UCSD-AML1 (cell line): ENCODE results near the gene TTYH1.
"Not testable (repeated sequence)": the region's sequence is repeated elsewhere in the genome, so short reads cannot be mapped to it uniquely, and the experiment has no call there.

ENCODE experiments used
- DNase-seq: peaks from one replicate; lab custom pipeline; 2025; ENCODE audit not compliant: unreplicated experiment; lab: John Stamatoyannopoulos, UW

Gene TTYH1

DNA sequence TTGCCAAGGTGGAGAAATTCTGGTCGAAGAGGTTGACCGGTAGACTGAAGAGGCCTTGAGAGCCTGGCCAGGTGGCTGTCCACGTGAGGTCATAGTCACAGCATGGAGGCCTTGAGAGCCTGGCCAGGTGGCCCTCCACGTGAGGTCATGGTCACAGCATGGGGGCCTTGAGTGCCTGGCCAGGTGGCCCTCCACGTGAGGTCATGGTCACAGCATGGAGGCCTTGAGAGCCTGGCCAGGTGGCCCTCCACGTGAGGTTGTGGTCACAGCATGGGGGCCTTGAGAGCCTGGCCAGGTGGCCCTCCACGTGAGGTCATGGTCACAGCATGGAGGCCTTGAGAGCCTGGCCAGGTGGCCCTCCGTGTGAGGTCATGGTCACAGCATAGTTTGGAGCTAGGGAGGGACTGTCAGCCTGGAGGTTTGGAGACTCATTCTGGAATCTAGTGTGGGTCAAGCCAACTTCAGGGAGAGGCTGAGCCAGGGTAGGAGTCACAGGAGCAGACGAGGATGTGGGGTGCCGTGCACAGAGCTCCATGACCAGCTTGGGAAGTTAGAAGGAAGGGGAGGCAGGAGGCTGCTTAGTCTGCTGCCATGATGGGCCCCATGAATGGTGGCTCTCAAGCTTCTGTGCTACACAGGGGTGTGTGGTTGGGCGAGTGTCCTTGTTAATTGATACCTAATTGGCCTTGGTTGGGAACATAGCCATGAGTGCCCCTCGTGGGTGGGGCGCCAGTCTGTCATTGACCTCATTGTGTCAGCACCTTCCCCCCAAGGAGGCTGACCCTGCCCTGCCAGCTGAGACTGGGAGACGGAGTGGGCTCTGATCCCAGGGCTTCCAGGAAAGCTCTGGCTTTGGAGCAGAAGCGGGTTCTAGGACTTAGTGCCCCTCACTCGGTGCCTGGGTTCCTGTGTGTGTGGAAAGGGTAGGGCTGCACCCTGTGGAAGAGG is 44.3 kb downstream of the TTYH1 start:
- no peak for DNase-seq

DNA sequence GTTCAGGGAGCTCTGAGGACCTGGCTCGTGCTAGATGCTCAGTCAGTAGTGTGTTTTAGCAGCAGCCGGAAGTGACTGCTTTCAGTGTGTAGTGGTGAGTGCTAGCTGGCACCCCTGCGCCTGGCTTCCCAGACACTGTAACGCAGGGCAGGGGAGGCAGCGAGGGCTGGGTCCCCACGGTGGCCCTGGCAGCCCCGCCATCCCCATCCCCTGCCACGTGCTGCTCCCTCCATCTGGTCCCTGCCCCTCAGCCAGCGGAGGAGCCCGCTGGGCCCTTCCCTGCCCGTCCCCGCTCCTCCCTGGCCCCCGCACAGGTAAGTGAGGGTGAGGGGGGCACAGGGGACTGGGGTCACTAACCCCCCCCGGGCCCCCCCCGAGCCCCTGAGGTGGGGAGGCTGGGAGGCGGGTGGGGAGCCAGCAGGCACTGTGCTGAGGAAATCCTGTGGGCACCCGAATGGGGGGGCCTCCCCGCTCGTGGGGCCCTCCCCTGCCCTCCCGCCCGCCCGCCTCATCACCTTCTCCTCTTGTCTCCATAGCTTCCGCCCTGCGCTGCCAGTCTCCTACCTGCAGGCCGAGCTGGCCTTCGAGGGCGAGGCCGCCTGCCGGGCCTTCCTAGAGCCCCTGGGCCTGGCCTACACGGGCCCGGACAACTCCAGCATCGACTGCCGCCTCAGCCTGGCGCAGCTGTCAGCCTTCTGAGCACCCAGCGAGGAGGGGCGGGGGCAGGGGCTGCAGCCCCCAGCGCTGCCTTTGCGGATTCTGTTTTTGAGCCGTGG is 45.2 kb downstream of the TTYH1 start:
- no peak for DNase-seq

DNA sequence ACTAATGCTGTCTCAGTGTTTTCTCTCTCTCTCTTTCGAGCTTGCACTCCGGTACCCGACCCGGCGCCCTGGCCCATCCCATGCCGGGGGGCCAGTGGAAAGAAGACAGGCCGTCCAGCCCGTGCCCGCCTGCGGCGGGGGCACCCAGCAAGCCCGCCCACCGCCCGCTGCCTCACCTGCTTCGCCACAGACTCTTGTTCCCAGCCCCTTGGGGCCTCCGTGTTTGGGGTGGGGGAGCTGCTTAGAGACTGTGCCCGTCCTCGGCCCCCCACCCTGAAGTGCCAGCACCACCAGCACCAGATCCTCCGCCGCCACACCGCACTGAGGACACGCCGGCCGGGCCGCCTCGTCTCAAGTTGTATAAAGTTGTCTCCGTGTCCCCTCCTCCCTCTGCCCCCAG is 45.9 kb downstream of the TTYH1 start:
- DNase-seq, result no peak

DNA sequence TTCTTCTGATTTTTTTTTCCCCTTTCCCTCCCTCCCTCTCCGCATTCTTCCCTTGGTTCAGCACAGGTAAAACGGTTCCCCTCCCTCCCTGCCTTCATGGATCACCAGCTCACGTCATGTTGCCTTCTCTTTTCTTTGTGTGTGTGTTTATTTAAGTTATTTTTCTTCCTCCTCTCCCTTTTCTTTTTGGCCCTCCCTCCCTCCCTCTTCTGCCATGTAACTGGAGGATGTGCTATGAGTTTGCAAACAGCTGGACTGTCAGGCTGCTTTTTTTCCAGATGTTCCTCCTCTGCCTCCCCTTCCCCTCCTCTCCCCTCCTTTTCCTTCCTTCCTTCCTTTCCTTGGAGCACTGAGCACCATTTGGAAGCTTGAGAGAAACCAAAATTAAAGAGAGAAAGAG is 46.3 kb downstream of the TTYH1 start:
- no peak for DNase-seq

DNA sequence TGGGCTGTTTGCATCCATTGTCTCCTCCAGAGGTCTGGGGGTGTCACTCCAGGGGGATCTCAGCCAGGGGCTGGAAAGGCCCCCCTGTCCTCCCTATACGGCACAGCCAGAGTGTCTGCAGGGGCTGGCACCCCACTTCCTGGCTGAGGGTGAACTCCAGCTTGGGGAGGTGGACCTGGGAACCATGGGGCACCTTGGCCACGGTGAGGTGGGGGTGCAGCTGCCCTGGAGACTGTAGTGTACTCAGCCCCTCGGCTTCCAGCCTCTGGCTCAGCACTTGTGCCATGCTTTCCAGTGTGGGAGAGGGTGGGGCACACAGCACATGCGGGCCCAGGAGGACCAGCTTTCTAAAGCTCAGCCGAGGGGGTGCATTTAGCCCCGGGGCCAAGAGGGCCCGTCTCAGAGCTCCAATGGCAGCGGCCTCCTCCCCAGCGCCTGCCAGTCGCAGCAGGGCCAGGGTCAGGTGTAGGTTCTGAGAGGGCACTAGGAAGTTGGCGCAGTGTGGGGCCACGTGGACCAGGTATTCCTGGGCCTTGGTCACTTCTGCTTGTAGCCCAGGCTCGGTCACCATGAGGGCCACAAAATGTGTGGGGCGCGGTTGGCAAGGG is 46.9 kb downstream of the TTYH1 start:
- no peak for DNase-seq

DNA sequence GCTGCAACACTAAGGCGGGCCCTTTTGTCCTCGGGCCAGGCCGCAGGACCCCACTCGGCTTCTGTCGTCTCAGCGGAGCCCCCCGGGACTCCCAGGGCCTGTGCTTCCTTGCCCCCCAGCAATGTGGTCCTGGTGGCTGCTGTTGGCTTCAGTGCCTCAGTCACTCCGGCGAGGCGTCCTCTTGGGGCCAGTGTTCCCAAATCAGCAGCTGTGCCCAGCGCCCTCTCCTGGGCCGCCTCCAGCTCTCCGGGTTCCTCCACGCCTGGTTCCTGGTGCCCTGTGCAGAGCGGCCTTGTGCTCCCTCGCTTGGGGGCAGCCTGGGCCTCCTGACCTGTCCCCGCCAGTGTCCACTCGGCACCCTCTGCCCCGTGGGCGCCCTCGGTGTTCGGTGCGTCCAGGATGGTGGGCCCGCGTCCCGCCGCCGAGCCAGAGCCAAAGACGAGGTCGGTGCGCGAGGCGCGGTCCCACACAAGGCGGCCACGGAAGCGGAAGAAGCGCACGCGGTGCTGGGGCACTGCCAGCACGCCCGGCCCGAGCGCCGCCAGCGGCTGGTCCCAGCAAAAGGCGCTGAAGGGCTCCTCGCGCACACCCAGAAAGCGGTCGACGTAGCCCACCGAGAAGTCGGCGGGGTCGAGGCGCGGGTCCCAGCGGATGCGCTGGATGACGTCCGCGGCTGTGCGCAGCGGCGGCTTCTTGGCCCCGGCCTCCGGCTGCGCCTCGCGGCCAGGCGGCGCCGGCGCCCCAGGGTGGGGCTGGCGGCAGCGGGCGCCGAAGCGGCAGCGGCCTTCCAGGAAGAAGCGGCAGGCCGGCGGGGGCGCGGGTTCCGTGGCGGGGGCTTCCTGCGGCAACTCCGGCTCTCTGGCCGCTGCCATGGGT is 47.6 kb downstream of the TTYH1 start:
- DNase-seq, result peak; percentile 73

DNA sequence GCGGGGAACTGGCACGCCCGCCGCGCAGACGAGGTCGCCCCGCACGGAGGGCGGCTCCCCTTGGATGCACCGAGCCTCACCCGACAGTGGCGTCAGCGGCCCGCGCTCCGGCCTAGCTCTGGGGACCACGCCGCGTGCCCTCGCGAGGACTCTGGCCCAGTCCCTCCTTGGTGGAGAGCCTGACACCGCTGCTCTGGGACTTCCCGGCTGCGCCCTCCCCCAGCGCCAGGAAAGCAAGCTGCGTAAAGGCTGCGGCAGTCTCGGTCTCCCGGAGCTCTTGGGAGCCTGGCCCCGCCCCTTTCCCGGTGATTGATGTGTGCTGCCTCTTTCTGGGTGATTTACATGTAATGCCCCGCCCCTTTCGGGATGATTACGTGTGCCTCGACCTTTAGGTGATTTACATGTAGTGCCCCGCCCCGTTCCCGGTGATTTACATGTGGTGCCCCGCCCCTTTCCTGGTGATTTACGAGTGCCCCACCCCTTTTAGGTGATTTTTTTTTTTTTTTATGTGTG is 48.3 kb downstream of the TTYH1 start, which contains the start of gene LENG9:
TSS of gene LENG9 (minus strand) at position 248 of the 513 bp plus-strand sequence. CDS start 252 bp downstream, outside the sequence.
- DNase-seq, result peak; percentile 89

DNA sequence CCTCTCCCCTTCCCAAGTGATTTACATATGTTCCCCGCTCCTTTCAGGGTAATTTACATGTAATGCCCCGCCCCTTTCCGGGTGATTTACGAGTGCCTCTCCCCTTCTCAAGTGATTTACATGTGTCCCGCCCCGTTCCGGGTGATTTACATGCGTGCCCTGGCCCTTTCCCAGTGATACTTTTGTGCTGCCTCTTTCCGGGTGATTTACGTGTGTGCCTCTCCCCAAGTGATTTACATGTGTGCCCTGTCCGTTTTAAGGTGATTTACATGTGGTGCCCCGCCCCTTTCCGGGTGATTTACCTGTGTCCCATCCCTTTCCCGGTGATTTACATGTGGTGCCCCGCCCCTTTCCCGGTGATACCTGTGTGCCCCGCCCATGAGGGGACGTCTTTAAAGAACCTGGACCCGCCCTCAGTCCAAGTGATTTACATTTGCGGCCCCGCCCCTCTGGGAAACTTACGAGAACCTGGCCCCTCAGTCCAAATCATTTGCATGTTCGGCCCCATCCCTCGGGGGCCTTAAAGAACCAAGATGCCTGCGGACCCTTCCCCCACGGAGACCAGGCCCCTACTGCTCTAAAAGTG is 48.9 kb downstream of the TTYH1 start:
- peak; percentile 87 for DNase-seq

DNA sequence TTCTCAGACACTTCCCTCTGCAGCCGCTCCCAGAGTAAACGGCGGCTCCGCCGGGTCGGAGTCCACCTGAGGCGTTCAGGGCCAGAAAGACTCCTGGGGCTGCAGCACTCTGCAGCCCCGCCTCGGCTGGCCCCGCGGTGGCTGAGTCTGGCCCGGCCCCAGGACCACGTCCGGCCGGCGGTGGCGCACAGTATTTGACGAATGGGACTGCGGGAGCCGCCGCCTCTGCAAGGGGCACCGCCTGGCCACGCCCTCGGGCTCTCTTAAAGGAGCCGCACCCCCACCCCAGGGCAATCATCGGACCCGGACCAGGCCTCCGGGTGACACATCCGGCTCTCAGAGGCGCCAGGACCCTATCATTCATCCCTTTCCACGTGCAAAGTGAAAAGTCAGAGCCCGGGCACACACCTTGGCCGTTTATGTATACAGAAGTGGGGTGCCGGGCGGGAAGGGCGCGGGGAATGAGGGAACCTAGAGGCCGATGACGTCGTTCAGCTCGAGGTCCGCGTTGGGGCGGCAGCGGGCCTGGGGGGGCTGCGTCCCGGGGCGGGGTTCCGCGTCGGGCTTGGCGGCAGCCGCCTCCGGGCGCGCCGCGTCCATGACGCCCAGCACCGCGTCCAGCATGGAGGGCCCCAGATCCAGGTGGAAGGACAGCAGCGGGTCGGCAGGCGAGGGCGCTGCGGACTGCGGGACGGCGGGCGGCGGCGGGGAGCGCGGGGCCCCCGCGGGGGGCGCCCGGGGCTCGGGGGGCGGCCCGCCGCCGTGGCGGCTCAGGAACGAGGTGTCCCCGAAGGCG is 49.6 kb downstream of the TTYH1 start:
- DNase-seq, result peak; percentile 92

DNA sequence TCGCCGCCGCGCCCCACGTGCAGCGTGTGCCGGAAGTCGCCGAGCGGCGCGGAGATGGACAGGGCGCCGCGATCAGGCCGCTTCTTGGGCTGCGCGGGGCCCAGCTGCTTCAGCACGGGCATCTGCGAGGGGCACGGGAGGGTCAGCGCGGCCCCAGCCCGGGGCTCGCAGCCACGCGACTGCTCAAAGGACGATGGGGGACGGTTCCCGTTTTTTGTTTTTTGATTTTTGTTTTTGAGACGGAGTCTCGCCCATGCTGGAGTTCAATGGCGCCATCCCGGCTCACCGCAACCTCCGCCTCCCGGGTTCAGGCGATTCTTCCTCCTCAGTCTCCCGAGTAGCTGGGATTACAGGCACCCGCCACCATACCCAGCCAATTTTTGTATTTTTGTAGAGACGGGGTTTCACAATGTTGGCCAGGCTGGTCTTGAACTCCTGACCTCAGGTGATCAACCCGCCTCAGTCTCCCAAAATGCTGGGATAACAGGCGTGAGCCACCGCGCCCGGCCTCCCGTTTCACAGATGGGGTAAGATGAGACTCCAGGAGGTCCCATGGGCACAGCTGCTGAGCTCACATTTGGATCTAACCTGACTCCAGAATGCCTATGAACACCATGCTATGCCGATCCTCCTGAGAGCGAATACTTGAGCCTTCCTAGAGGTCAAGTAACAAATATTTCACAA is 50.3 kb downstream of the TTYH1 start:
- DNase-seq, result no peak

DNA sequence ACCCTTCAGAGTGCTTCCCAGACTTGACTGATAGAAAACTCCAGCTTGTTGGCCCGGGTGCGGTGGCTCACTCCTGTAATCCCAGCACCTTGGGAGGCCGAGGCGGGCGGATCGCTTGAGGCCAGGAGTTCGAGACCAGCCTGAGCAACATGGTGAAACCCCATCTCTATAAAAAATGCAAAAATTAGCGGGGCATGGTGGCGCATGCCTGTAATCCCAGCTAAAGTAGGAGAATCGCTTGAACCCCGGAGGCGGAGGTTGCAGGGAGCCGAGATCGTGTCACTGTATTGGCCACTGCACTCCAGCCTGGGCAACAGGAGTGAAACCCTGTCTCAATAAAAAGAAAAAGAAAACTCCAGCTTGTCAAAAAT is 50.8 kb downstream of the TTYH1 start:
- not testable (repeated sequence) for DNase-seq

DNA sequence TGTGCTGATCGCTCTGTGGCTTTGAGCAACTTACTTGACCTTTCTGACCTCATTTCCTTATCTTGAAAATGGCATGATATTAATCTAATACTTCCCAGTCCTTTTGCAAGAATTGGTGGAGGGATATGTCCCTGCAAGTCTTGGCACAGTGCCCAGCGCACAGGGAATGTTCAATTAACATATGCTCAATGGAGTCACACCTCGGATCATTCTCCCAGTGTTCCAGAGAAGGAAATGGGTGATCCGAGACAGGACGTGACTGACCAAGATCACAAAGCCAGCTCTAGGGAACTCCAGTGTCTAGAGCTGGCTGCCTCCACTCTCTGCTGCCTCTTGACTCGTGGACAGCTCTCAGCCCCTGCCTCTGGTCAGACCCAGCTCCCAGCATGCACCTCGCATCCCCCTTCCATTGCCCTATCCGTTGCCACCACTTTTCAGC is 54.3 kb downstream of the TTYH1 start:
- DNase-seq, result no peak

DNA sequence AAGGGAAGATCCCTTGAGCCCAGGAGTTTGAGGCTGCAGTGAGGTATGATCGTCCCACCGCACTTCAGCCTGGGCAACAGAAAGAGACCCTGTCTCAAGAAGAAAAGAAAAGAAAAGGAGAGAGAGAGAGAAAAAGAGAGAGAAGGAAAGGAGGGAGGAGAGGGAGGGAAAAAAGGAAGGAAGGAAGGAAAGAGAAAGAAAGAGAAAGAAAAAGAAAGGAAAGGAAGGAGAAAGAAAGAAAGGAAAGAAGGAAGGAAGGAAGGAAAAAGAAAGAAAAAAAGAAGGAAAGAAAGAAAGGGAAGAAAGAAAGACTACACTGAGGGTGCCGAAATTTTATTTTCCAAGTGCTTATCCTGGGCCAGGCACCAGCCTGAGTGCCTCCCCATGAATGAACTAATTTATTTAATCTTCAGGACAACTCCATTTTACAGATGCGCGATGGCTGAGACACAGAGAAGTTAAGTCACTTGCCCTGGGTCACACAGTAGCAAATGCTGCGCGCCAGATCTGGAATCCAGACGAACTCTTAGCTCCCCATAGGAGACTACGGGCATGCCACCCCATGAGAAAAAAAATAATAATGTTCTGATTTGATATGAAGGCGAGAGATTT is 55.1 kb downstream of the TTYH1 start:
- no peak for DNase-seq

DNA sequence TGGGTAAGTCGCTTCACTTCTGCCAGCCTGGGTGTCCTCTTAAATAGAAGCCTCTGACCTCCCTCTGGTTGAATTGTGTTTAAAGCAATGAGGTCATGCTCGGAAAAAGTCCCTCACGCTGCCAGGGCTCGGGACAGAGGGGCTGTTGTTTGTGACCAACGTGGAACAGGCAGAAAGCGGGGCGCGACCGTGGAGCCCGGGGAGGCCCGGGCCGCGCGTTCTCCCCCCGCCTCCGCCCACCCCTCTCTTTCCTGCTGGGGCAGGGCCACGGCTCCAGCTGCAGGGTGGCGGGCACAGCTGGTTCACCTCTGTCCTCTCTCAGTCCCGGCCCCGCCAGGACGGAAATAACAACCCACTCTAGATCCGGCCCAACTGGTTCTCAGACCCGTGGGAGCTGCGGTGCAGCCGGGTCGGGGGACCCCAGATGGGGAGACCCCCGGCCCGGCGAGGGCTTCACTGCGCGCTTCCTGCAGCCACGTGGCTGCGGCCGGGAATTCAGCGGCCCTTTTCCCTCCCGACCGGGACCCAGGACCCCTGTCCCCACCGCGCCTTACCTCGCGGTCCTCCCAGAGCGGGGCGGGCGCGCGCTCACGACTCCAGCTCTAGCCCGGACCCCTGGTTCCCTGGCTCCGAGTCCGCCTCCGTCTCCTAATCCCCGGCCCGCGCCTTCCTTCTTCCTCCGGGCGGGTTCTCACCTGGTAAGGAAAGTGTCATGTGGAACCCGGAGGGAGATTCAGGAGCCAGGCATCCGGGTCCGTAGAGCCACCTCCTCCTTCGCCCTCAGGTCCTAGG is 55.9 kb downstream of the TTYH1 start:
- DNase-seq, result no peak

DNA sequence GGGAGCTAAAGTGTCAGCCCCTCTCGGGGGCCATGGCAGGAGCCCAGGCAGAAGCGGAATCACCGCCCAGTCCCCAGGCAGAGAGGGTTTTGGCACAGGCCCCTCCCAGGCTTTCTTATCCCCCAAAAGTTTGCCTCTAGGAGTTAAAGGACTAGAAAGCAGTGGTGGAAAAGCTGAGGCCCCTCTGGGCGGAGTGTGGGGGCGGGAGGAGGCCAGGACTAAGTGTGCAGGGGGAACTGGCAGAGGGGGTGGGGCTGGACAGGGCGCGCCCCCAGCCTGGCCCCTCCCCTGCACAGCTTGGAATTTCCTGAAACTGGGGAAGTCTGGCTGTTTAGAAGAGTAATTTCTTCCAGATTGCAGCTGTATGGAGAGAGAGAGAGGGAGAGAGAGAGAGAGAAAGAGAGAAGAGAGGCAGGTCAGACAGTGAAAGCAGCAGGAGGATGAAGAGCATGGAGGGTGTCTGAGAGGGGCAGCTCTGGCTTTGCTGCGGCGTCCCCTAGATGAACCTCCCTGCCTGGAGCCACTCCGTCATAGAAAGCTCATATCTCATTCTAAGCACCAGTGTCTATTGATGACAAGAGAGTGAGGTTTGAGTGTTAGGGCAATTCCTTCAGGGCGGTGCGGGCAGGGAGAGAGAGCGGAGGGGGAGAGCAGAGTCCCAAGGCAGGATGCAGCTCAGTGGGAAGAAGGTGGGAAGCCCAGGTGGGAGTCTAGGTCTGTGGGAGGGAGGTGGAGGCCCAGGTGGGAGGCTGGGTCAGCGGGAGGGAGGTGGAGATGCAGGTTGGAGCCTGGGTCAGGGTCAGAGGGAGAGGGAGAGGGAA is 58.0 kb downstream of the TTYH1 start, which contains the start of gene CDC42EP5:
TSS of gene CDC42EP5 (minus strand) at position 226 of the 821 bp plus-strand sequence. CDS start 7,749 bp downstream, outside the sequence.
- DNase-seq, result no peak

DNA sequence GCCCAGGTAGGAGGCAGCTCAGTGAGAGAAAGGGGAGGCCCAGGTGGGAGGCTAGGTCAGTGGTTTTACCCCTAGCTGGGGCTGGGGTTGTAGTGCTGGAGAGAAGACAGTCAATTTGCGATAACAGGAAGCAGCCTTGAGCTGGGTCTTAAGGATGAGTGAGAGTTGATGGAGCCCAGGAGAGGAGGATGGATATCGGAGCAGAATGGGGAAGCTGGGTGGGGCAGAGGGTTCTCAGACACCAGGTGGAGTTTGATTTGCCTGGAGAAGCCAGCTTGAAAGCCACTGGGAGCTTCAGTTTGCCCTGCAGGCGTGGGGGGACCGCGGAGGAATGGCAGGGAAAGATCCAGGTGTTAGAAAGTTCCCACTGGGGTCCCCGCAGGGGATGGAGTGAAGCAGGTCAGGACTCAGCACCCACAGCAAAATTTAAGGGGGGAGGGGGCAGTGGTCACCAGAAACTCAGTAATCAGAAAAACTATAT is 58.7 kb downstream of the TTYH1 start:
- no peak for DNase-seq
